SK-N-SH treated with all-trans-retinoic acid at 6 μM for 48 hours (cell line): ENCODE results near the gene CTNNA3.

ENCODE experiments used
- ATAC-seq: fragments of 200-7000 bp; cut with Tn5 transposase; 3 replicates; pipeline ENCODE4 v1.9.1; 2020; ENCODE audit warnings: mild to moderate bottlenecking, moderate library complexity
- ARNTL ChIP-seq: fragments of 450-650 bp; formaldehyde crosslinking; IDR thresholded peaks from 2 replicates; pipeline ENCODE4 v1.5.0; 2020; ENCODE audit warnings: low read depth, mild to moderate bottlenecking, moderate library complexity, borderline replicate concordance
- BACH2 ChIP-seq: fragments of 250-450 bp; sonication (Bioruptor Pico); IDR thresholded peaks from 2 replicates; pipeline ENCODE4 v1.9.0; 2021; ENCODE audit warnings: mild to moderate bottlenecking, borderline replicate concordance
- CSDC2 ChIP-seq: fragments of 250-450 bp; sonication (Bioruptor Pico); IDR thresholded peaks from 2 replicates; pipeline ENCODE4 v1.5.0; 2020; ENCODE audit warnings: mild to moderate bottlenecking, moderate library complexity
- ESRRG ChIP-seq: fragments of 250-450 bp; sonication (Bioruptor Pico); IDR thresholded peaks from 2 replicates; pipeline ENCODE4 v1.6.1; 2021; ENCODE audit warnings: mild to moderate bottlenecking
- GLIS3 ChIP-seq: fragments of 250-450 bp; sonication (Bioruptor Pico); IDR thresholded peaks from 2 replicates; pipeline ENCODE4 v1.5.0; 2020; ENCODE audit warnings: mild to moderate bottlenecking, moderate library complexity
- ISL1 ChIP-seq: fragments of 250-450 bp; sonication (Bioruptor Pico); IDR thresholded peaks from 2 replicates; pipeline ENCODE4 v2.1.2; 2022; ENCODE audit warnings: mild to moderate bottlenecking, moderate library complexity
- OSR1 ChIP-seq: fragments of 250-450 bp; sonication (Bioruptor Pico); IDR thresholded peaks from 2 replicates; pipeline ENCODE4 v1.8.0; 2022; ENCODE audit warnings: moderate library complexity, mild to moderate bottlenecking, inconsistent platforms
- POU6F1 ChIP-seq: fragments of 250-450 bp; sonication (Bioruptor Pico); IDR thresholded peaks from 2 replicates; pipeline ENCODE4 v1.8.0; 2021; ENCODE audit warnings: low read depth, mild to moderate bottlenecking, moderate library complexity, borderline replicate concordance
- PPARA ChIP-seq: fragments of 250-450 bp; sonication (Bioruptor Pico); IDR thresholded peaks from 2 replicates; pipeline ENCODE4 v1.5.0; 2020; ENCODE audit warnings: mild to moderate bottlenecking, borderline replicate concordance
- RARB ChIP-seq: fragments of 250-450 bp; sonication (Bioruptor Pico); IDR thresholded peaks from 2 replicates; pipeline ENCODE4 v1.8.0; 2021; ENCODE audit warnings: mild to moderate bottlenecking, moderate library complexity
- SNAI2 ChIP-seq: fragments of 250-450 bp; sonication (Bioruptor Pico); IDR thresholded peaks from 2 replicates; pipeline ENCODE4 v1.5.0; 2020; ENCODE audit warnings: mild to moderate bottlenecking, moderate library complexity
- TCF4 ChIP-seq: fragments of 250-450 bp; sonication (Bioruptor Pico); IDR thresholded peaks from 2 replicates; pipeline ENCODE4 v1.8.0; 2021; ENCODE audit warnings: mild to moderate bottlenecking, moderate library complexity, borderline replicate concordance
- ZC3H10 ChIP-seq: fragments of 250-450 bp; sonication (Bioruptor Pico); IDR thresholded peaks from 2 replicates; pipeline ENCODE4 v1.5.1; 2021; ENCODE audit warnings: mild to moderate bottlenecking, moderate library complexity
- ZFP3 ChIP-seq: fragments of 250-450 bp; sonication (Bioruptor Pico); IDR thresholded peaks from 2 replicates; pipeline ENCODE4 v1.5.0; 2020; ENCODE audit warnings: mild to moderate bottlenecking, moderate library complexity
- ZFP30 ChIP-seq: fragments of 450-650 bp; formaldehyde crosslinking; IDR thresholded peaks from 2 replicates; pipeline ENCODE4 v1.5.0; 2022; ENCODE audit warnings: mild to moderate bottlenecking, moderate library complexity
- ZNF565 ChIP-seq: fragments of 450-650 bp; formaldehyde crosslinking; conservative IDR thresholded peaks from 2 replicates; pipeline ENCODE4 v1.5.0; 2020; ENCODE audit warnings: low read depth, mild to moderate bottlenecking, moderate library complexity
- ZNF70 ChIP-seq: fragments of 450-650 bp; formaldehyde crosslinking; IDR thresholded peaks from 2 replicates; pipeline ENCODE4 v1.5.0; 2020; ENCODE audit warnings: mild to moderate bottlenecking, moderate library complexity
- TF ChIP-seq, protein P1 (sequence below): fragments of 250-450 bp; sonication (Bioruptor Pico); IDR thresholded peaks from 2 replicates; pipeline ENCODE4 v1.5.1; 2021; ENCODE audit warnings: mild to moderate bottlenecking, moderate library complexity
- TF ChIP-seq, protein P2 (sequence below): fragments of 250-450 bp; sonication (Bioruptor Pico); IDR thresholded peaks from 2 replicates; pipeline ENCODE4 v1.5.1; 2020; ENCODE audit warnings: low read depth, mild to moderate bottlenecking, moderate library complexity
- TF ChIP-seq, protein P3 (sequence below): fragments of 250-450 bp; sonication (Bioruptor Pico); IDR thresholded peaks from 2 replicates; pipeline ENCODE4 v1.8.0; 2020; ENCODE audit warnings: mild to moderate bottlenecking, moderate library complexity, borderline replicate concordance

Gene CTNNA3

DNA sequence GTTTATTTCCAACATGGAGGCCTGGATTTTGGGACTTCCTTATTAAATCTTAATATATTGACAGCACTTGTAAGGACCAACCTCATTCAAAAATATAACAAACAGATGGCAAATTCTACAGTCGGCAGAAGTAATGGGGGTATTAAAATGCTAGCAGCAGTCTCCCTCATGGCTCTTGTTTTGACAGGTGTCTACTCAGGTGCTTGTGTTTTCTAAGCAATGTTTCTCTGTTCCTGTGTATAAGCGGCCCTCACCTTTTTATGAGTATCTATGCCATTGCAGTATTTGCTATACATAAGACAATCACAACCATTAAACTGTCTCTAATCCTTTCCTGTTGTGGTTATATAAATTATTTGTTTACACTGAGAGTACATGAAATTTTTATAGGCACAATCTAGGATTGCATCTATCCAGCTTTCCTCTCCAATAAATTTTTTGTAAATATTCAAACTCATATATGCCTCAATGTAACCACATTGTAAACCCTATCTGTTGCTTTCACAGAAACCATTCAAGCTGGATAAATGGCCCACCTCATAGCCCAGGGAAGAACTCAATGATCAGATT is 835.5 kb downstream of the CTNNA3 start (continued):
- TF ChIP-seq, protein P1, sequence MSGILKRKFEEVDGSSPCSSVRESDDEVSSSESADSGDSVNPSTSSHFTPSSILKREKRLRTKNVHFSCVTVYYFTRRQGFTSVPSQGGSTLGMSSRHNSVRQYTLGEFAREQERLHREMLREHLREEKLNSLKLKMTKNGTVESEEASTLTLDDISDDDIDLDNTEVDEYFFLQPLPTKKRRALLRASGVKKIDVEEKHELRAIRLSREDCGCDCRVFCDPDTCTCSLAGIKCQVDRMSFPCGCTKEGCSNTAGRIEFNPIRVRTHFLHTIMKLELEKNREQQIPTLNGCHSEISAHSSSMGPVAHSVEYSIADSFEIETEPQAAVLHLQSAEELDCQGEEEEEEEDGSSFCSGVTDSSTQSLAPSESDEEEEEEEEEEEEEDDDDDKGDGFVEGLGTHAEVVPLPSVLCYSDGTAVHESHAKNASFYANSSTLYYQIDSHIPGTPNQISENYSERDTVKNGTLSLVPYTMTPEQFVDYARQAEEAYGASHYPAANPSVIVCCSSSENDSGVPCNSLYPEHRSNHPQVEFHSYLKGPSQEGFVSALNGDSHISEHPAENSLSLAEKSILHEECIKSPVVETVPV: no peak
- TF ChIP-seq BACH2 (CRISPR knock-in tag): no peak
- TF ChIP-seq ARNTL (CRISPR knock-in tag): no peak
- TF ChIP-seq SNAI2 (CRISPR knock-in tag): no peak
- TF ChIP-seq, all 23 proteins: peak for 0

DNA sequence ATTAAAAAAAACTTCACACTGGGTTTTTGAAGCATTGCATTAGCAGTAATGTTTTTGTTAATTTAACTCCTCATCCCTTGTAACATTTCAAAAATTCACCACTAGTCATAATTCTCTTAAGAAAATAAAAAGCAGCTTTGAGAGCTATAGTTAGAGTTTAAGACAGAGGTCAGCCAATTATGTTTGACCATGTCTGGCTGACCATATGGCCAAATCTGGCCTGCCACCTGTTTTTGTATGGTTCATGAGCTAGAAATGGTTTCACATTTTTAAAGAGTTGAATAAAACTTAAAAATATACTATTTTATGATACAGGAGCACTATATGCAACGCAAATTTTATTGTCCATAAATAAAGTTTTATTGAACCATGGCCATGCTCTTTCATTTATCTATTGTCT is 843.2 kb downstream of the CTNNA3 start:
- no peak for ATAC-seq
- no peak for TF ChIP-seq ZC3H10 (CRISPR knock-in tag)
- no peak for TF ChIP-seq POU6F1 (CRISPR knock-in tag)
- TF ChIP-seq BACH2 (CRISPR knock-in tag): no peak
- TF ChIP-seq PPARA (CRISPR knock-in tag): no peak
- TF ChIP-seq OSR1 (CRISPR knock-in tag): no peak
- TF ChIP-seq GLIS3 (CRISPR knock-in tag): no peak
- TF ChIP-seq CSDC2: no peak
- TF ChIP-seq ESRRG (CRISPR knock-in tag): no peak
- TF ChIP-seq, protein P2, sequence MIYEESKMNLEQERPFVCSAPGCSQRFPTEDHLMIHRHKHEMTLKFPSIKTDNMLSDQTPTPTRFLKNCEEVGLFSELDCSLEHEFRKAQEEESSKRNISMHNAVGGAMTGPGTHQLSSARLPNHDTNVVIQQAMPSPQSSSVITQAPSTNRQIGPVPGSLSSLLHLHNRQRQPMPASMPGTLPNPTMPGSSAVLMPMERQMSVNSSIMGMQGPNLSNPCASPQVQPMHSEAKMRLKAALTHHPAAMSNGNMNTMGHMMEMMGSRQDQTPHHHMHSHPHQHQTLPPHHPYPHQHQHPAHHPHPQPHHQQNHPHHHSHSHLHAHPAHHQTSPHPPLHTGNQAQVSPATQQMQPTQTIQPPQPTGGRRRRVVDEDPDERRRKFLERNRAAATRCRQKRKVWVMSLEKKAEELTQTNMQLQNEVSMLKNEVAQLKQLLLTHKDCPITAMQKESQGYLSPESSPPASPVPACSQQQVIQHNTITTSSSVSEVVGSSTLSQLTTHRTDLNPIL: no peak
- no peak for TF ChIP-seq ZFP3 (CRISPR knock-in tag)
- no peak for TF ChIP-seq SNAI2 (CRISPR knock-in tag)
- TF ChIP-seq ZNF70: no peak
- TF ChIP-seq TCF4 (CRISPR knock-in tag): no peak
- TF ChIP-seq ZNF565 (CRISPR knock-in tag): no peak
- TF ChIP-seq, protein P1: no peak
- no peak for TF ChIP-seq ARNTL (CRISPR knock-in tag)
- no peak for TF ChIP-seq RARB (CRISPR knock-in tag)
- TF ChIP-seq, protein P3, sequence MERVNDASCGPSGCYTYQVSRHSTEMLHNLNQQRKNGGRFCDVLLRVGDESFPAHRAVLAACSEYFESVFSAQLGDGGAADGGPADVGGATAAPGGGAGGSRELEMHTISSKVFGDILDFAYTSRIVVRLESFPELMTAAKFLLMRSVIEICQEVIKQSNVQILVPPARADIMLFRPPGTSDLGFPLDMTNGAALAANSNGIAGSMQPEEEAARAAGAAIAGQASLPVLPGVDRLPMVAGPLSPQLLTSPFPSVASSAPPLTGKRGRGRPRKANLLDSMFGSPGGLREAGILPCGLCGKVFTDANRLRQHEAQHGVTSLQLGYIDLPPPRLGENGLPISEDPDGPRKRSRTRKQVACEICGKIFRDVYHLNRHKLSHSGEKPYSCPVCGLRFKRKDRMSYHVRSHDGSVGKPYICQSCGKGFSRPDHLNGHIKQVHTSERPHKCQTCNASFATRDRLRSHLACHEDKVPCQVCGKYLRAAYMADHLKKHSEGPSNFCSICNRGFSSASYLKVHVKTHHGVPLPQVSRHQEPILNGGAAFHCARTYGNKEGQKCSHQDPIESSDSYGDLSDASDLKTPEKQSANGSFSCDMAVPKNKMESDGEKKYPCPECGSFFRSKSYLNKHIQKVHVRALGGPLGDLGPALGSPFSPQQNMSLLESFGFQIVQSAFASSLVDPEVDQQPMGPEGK (CRISPR knock-in tag): no peak
- TF ChIP-seq ISL1: no peak

DNA sequence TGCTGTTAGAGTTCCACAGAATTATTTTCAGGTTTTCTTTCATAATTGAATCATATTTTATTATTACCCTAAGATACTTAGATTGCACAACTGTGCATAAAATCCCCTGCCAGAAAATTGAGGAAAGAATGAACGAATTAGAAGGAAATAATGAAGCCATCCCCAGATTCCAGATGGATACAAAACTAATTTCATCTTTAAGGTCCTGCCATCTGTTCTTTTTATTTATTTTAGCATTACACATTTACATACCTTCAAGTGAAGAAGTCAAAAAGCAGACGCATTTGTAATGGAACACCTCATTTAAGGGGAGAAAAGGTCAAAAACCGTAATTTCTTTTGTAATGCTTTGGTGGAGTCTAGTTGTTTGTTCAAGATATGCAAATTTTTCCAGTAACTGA is 847.1 kb downstream of the CTNNA3 start:
- TF ChIP-seq ARNTL (CRISPR knock-in tag) (no peak), ESRRG (CRISPR knock-in tag) (no peak), PPARA (CRISPR knock-in tag) (no peak), ZNF565 (CRISPR knock-in tag) (no peak), BACH2 (CRISPR knock-in tag) (no peak), ZC3H10 (CRISPR knock-in tag) (no peak), SNAI2 (CRISPR knock-in tag) (no peak), ZFP30 (CRISPR knock-in tag) (no peak)
- TF ChIP-seq, protein P2: no peak
- TF ChIP-seq, protein P3 (CRISPR knock-in tag): no peak
- ATAC-seq: no peak
